Measurements from ENCODE around the gene CCDC17. TPM values are rescaled to one million over a fixed set of nuclear protein-coding genes. Genes with fewer than 3 reads are reported as not detected.
A peak's percentile ranks its signal among the peaks of the same experiment; 100 is the strongest.

Gene CCDC17
- polyA plus RNA-seq, 3 donors = 4.4 TPM; not detected in 2

GRCh38 chr1:45615885-45616284 lies 8.0 kb downstream of the CCDC17 start:
- Histone ChIP-seq H4K20me1 (ENCODE audit: insufficient read depth, low read length) (peaks cover 2% of the 10 kb centered on the region), H3K27me3 (ENCODE audit: control insufficient read depth in 2 of 2, insufficient read depth in 2 of 2, low read length in 2 of 2) (no peaks in the 10 kb centered on the region), H2AFZ (ENCODE audit: insufficient read depth, low read depth, low read length, poor library complexity, severe bottlenecking) (no peak overlapping the region), H3K4me2 (replicated peaks; ENCODE audit: extremely low read depth, low read length, poor library complexity, severe bottlenecking) (no peak overlapping the region), H3K4me3 (replicated peaks in 1 of 3; ENCODE audit: low read depth in 2 of 3, low read length in 3 of 3) (no peak overlapping the region), H3K4me1 (ENCODE audit: control insufficient read depth in 1 of 2, insufficient read depth in 2 of 2, low read length in 2 of 2) (no peaks in the 10 kb centered on the region), H3K9ac (ENCODE audit: insufficient read depth, low read length, poor library complexity, severe bottlenecking) (no peak overlapping the region), H3K9me3 (replicated peaks in 1 of 2; ENCODE audit: control insufficient read depth in 1 of 2, insufficient read depth in 1 of 2, low read length in 2 of 2) (no peaks in the 10 kb centered on the region), H3K36me3 (replicated peaks in 1 of 2; ENCODE audit: control insufficient read depth in 1 of 2, insufficient read depth in 2 of 2, low read length in 2 of 2) (peaks cover 69 to 90% of the 10 kb centered on the region in 2 donors), H3K27ac (ENCODE audit: low read depth in 1 of 2, low read length in 2 of 2) (no peak overlapping the region), H3K79me2 (ENCODE audit: insufficient read depth, low read length) (peaks cover 4% of the 10 kb centered on the region)
- no peaks in the 10 kb centered on the region for H3K9me3 Mint-ChIP-seq
- H3K27ac Mint-ChIP-seq = peak overlapping the region in 2 of 7 donors; percentile 50 to 54
- no CpG with 5 or more reads among the region's 1 CpG for WGBS (ENCODE audit: insufficient coverage)
- no peak for TF ChIP-seq CTCF (IDR thresholded peaks at IDR 0.05)
- no peak for DNase-seq
- H3K36me3 Mint-ChIP-seq = peaks cover 58 to 70% of the 10 kb centered on the region in 2 donors
- intact Hi-C loops (cut with micrococcal nuclease) = no loop called here
- H3K27me3 Mint-ChIP-seq (ENCODE audit: low read depth in 3 of 3) = no peaks in the 10 kb centered on the region
- H3K4me1 Mint-ChIP-seq = no peaks in the 10 kb centered on the region
- no peak overlapping the region for H3K4me3 Mint-ChIP-seq

GRCh38 chr1:45612941-45613579 lies 10.8 kb downstream of the CCDC17 start:
- TF ChIP-seq CTCF (IDR thresholded peaks at IDR 0.05) = no peak
- H3K79me2 ChIP-seq (ENCODE audit: insufficient read depth, low read length) = peaks cover 8% of the 10 kb centered on the region
- Mint-ChIP-seq H3K4me1 (peaks cover 14% of the 10 kb centered on the region), H3K36me3 (peaks cover 43 to 66% of the 10 kb centered on the region in 2 donors), H3K9me3 (no peaks in the 10 kb centered on the region), H3K27me3 (ENCODE audit: low read depth in 3 of 3) (no peaks in the 10 kb centered on the region), H3K27ac (peak overlapping the region in 3 of 7 donors; percentile 5 to 69 (median 56)), H3K4me3 (no peak overlapping the region)
- no peak for DNase-seq
- H3K27me3 ChIP-seq (ENCODE audit: control insufficient read depth in 2 of 2, insufficient read depth in 2 of 2, low read length in 2 of 2) = no peaks in the 10 kb centered on the region
- H3K36me3 ChIP-seq (replicated peaks in 1 of 2; ENCODE audit: control insufficient read depth in 1 of 2, insufficient read depth in 2 of 2, low read length in 2 of 2) = peaks cover 52 to 75% of the 10 kb centered on the region in 2 donors
- WGBS (ENCODE audit: insufficient coverage) = 67% methylated on average over 3 of the region's 8 CpGs
- H3K9ac ChIP-seq (ENCODE audit: insufficient read depth, low read length, poor library complexity, severe bottlenecking) = no peak overlapping the region
- no peaks in the 10 kb centered on the region for H4K20me1 ChIP-seq (ENCODE audit: insufficient read depth, low read length)
- H3K9me3 ChIP-seq (replicated peaks in 1 of 2; ENCODE audit: control insufficient read depth in 1 of 2, insufficient read depth in 1 of 2, low read length in 2 of 2) = no peaks in the 10 kb centered on the region
- peak overlapping the region in 1 of 2 donors; percentile 25 for H3K27ac ChIP-seq (ENCODE audit: low read depth in 1 of 2, low read length in 2 of 2)
- H3K4me3 ChIP-seq (replicated peaks in 1 of 3; ENCODE audit: low read depth in 2 of 3, low read length in 3 of 3) = no peak overlapping the region
- no peak overlapping the region for H2AFZ ChIP-seq (ENCODE audit: insufficient read depth, low read depth, low read length, poor library complexity, severe bottlenecking)
- H3K4me1 ChIP-seq (ENCODE audit: control insufficient read depth in 1 of 2, insufficient read depth in 2 of 2, low read length in 2 of 2) = peaks cover 14% of the 10 kb centered on the region in 2 donors
- intact Hi-C loops (cut with micrococcal nuclease) = no loop called here
- H3K4me2 ChIP-seq (replicated peaks; ENCODE audit: extremely low read depth, low read length, poor library complexity, severe bottlenecking) = no peak overlapping the region

Data from CD14-positive monocyte (primary cell).